H1 (cell line): ENCODE measurements around the gene KIF22. TPM values are rescaled to one million over a fixed set of nuclear protein-coding genes. Genes with fewer than 3 reads are reported as not detected.

Experiments used
- CTCF ChIA-PET: fragments of 300-600 bp; sonication (Branson Sonifier 250); formaldehyde crosslinking; loops from one replicate; lab custom pipeline; 2021; ENCODE audit not compliant: partially characterized antibody; lab: Charles Lee
- POLR2A ChIA-PET: fragments of 300-600 bp; sonication (Branson Sonifier 250); formaldehyde crosslinking; loops from one replicate; lab custom pipeline; 2021; ENCODE audit warnings: inconsistent platforms; ENCODE audit not compliant: partially characterized antibody; lab: Charles Lee
- DNase-seq, 2 experiments: peaks; one replicate each; pipeline versions ENCODE4 v3.0.0 to v3.0.0-alpha.2; 2010 to 2022; ENCODE audit warnings: low spot score in 2 of 2, low read depth in 1 of 2, mixed read lengths in 1 of 2
- FAIRE-seq: peaks from 2 replicates; lab custom pipeline; 2011; peaks lifted over from hg19 to GRCh38; lab: Jason Lieb, UNC
- H2AFZ ChIP-seq: 2 replicates; pipeline ENCODE4 v1.8.1; 2012; ENCODE audit warnings: low read length, inconsistent platforms
- H2AK5ac ChIP-seq: 2 replicates; pipeline ENCODE4 v1.6.1; 2013; ENCODE audit warnings: low read depth, low read length
- H2BK120ac ChIP-seq: replicated peaks from 2 replicates; pipeline ENCODE3; 2013; ENCODE audit warnings: low read depth, low read length, inconsistent platforms
- H2BK12ac ChIP-seq: 2 replicates; pipeline ENCODE4 v1.6.1; 2013; ENCODE audit warnings: low read depth, low read length
- H2BK15ac ChIP-seq: 2 replicates; pipeline ENCODE4 v1.6.1; 2013; ENCODE audit warnings: low read length
- H2BK20ac ChIP-seq: 2 replicates; pipeline ENCODE4 v1.6.1; 2013; ENCODE audit warnings: low read length
- H2BK5ac ChIP-seq: 2 replicates; pipeline ENCODE4 v1.6.1; 2013; ENCODE audit warnings: low read depth, low read length
- H3K14ac ChIP-seq: 2 replicates; pipeline ENCODE4 v1.6.1; 2013; ENCODE audit warnings: inconsistent platforms; ENCODE audit not compliant: insufficient read length
- H3K18ac ChIP-seq: 2 replicates; pipeline ENCODE4 v1.6.1; 2013; ENCODE audit warnings: low read length; ENCODE audit errors: extremely low read depth
- H3K23ac ChIP-seq: 2 replicates; pipeline ENCODE4 v1.6.1; 2013; ENCODE audit warnings: inconsistent platforms; ENCODE audit not compliant: insufficient read length
- H3K23me2 ChIP-seq: 2 replicates; pipeline ENCODE4 v1.6.1; 2013; ENCODE audit warnings: low read depth, low read length
- H3K27ac ChIP-seq: 2 replicates; pipeline ENCODE4 v1.6.1; 2011; ENCODE audit warnings: low read depth, low read length, inconsistent platforms
- H3K27me3 ChIP-seq, 4 experiments: replicated peaks in 1 of 4; 1 replicate in 1 of 4; 2 replicates in 3 of 4; pipeline versions ENCODE4 v1.6.1 to v1.8.1; 2011 to 2013; ENCODE audit warnings: low read length in 3 of 4, mild to moderate bottlenecking in 3 of 4, inconsistent platforms in 2 of 4, mixed read lengths in 2 of 4, moderate library complexity in 1 of 4; ENCODE audit not compliant: control insufficient read depth in 3 of 4, insufficient read depth in 3 of 4; ENCODE audit errors: extremely low read depth in 1 of 4
- H3K36me3 ChIP-seq, 4 experiments: 2 replicates each; pipeline versions ENCODE4 v1.6.1 to v1.8.1; 2011 to 2013; ENCODE audit warnings: mild to moderate bottlenecking in 4 of 4, low read length in 3 of 4, moderate library complexity in 2 of 4, control low read depth in 1 of 4, inconsistent platforms in 1 of 4; ENCODE audit not compliant: insufficient read depth in 4 of 4, control insufficient read depth in 2 of 4
- H3K4ac ChIP-seq: replicated peaks from 2 replicates; pipeline ENCODE3; 2013; ENCODE audit warnings: low read length, low read depth, mixed read lengths, inconsistent platforms; ENCODE audit not compliant: insufficient read length
- H3K4me1 ChIP-seq, 4 experiments: replicated peaks in 1 of 4; 1 replicate in 1 of 4; 2 replicates in 3 of 4; pipeline versions ENCODE4 v1.6.1 to v1.8.1; 2011 to 2013; ENCODE audit warnings: low read length in 3 of 4, inconsistent platforms in 2 of 4, mixed read lengths in 1 of 4; ENCODE audit not compliant: insufficient read depth in 4 of 4, control insufficient read depth in 3 of 4
- H3K4me2 ChIP-seq, 2 experiments: 2 replicates each; pipeline versions ENCODE4 v1.6.1 to v1.8.1; 2011 to 2013; ENCODE audit warnings: low read depth in 2 of 2, low read length in 2 of 2, control low read depth in 1 of 2, inconsistent platforms in 1 of 2, mild to moderate bottlenecking in 1 of 2; ENCODE audit not compliant: insufficient read depth in 1 of 2
- H3K4me3 ChIP-seq, 4 experiments: fragments of 200-600, 300-600 bp in 1 of 4; sonication (generic), shearing (Covaris generic), sonication (Bioruptor Twin) in 1 of 4; 2 replicates each; pipeline versions ENCODE4 v1.5.1 to v1.8.1; 2011 to 2016; ENCODE audit warnings: low read length in 4 of 4, low read depth in 3 of 4, control low read depth in 2 of 4, inconsistent platforms in 2 of 4, mild to moderate bottlenecking in 2 of 4, mixed read lengths in 1 of 4, moderate library complexity in 1 of 4; ENCODE audit not compliant: insufficient read depth in 2 of 4; ENCODE audit errors: extremely low read depth in 1 of 4
- H3K56ac ChIP-seq: replicated peaks from 2 replicates; pipeline ENCODE3; 2013; ENCODE audit warnings: low read depth, mild to moderate bottlenecking, mixed read lengths, low read length, inconsistent platforms; ENCODE audit not compliant: insufficient read length
- H3K79me1 ChIP-seq: 2 replicates; pipeline ENCODE4 v1.6.1; 2013; ENCODE audit warnings: low read depth, low read length, control low read depth
- H3K79me2 ChIP-seq, 2 experiments: 2 replicates each; pipeline versions ENCODE4 v1.6.1 to v1.8.1; 2012 to 2013; ENCODE audit warnings: low read length in 2 of 2, mild to moderate bottlenecking in 2 of 2, inconsistent platforms in 1 of 2; ENCODE audit not compliant: insufficient read depth in 2 of 2, control insufficient read depth in 1 of 2
- H3K9ac ChIP-seq, 4 experiments: replicated peaks in 1 of 4; 1 replicate in 1 of 4; 2 replicates in 3 of 4; pipeline versions ENCODE4 v1.6.1 to v1.8.1; 2011 to 2013; ENCODE audit warnings: low read depth in 3 of 4, low read length in 3 of 4, control low read depth in 2 of 4, mild to moderate bottlenecking in 2 of 4, moderate library complexity in 2 of 4, inconsistent platforms in 1 of 4; ENCODE audit errors: extremely low read depth in 1 of 4
- H3K9me3 ChIP-seq, 2 experiments: 2 replicates each; pipeline versions ENCODE4 v1.6.1 to v1.8.1; 2012 to 2013; ENCODE audit warnings: mild to moderate bottlenecking in 2 of 2, moderate library complexity in 2 of 2, control low read depth in 1 of 2, inconsistent platforms in 1 of 2, low read depth in 1 of 2, low read length in 1 of 2, mixed read lengths in 1 of 2; ENCODE audit not compliant: insufficient read depth in 2 of 2
- H4K20me1 ChIP-seq, 2 experiments: replicated peaks in 1 of 2; 2 replicates each; pipeline versions ENCODE3 to v1.8.1; 2011 to 2013; ENCODE audit warnings: inconsistent platforms in 2 of 2, low read length in 2 of 2, mild to moderate bottlenecking in 1 of 2; ENCODE audit not compliant: insufficient read depth in 2 of 2, control insufficient read depth in 1 of 2
- H4K5ac ChIP-seq: 2 replicates; pipeline ENCODE4 v1.6.1; 2013; ENCODE audit warnings: low read length, low read depth, mixed read lengths, inconsistent platforms; ENCODE audit not compliant: insufficient read length
- H4K8ac ChIP-seq: 2 replicates; pipeline ENCODE4 v1.8.0; 2013; ENCODE audit warnings: mild to moderate bottlenecking, moderate library complexity, low read length, inconsistent platforms; ENCODE audit not compliant: insufficient read depth; ENCODE audit errors: extremely low read depth
- H4K91ac ChIP-seq: replicated peaks from 2 replicates; pipeline ENCODE3; 2013; ENCODE audit warnings: low read length, mixed read lengths, inconsistent platforms; ENCODE audit not compliant: insufficient read length
- BRCA1 ChIP-seq: IDR thresholded peaks from 2 replicates; pipeline ENCODE4 v1.6.1; 2012; ENCODE audit warnings: low read depth, low read length, improper control_type of control experiment
- CHD2 ChIP-seq: IDR thresholded peaks from 2 replicates; pipeline ENCODE4 v1.6.1; 2012; ENCODE audit warnings: low read length, improper control_type of control experiment
- CREB1 ChIP-seq: IDR thresholded peaks from 2 replicates; pipeline ENCODE4 v1.6.1; 2012; ENCODE audit warnings: inconsistent platforms
- EGR1 ChIP-seq: IDR thresholded peaks from 2 replicates; pipeline ENCODE4 v1.6.1; 2011; ENCODE audit warnings: low read depth, low read length, borderline replicate concordance
- SAP30 ChIP-seq: fragments of 300-600 bp; sonication (generic); IDR thresholded peaks from 2 replicates; pipeline ENCODE4 v1.7.1; 2012; ENCODE audit warnings: low read length, moderate library complexity, mild to moderate bottlenecking, inconsistent platforms; ENCODE audit not compliant: insufficient read depth, insufficient replicate concordance
- SIN3A ChIP-seq, 2 experiments: IDR thresholded peaks in 1 of 2; conservative IDR thresholded peaks in 1 of 2; 2 replicates each; pipeline ENCODE4 v1.6.1; 2011 to 2012; ENCODE audit warnings: low read length in 2 of 2, improper control_type of control experiment in 1 of 2, low read depth in 1 of 2, mild to moderate bottlenecking in 1 of 2
- SP2 ChIP-seq: IDR thresholded peaks from 2 replicates; pipeline ENCODE4 v1.6.1; 2012; ENCODE audit warnings: mild to moderate bottlenecking, low read length, inconsistent platforms
- WGBS, 2 experiments: shearing (Covaris generic) in 1 of 2; methylation state at CpG; one replicate each; pipeline versions ENCODE4 v1.1.6 to v1.1.7; 2013 to 2015; ENCODE audit warnings: low lambda C conversion rate in 2 of 2, mixed read lengths in 2 of 2, inconsistent platforms in 1 of 2, low coverage in 1 of 2, missing lambda C conversion rate in 1 of 2; ENCODE audit not compliant: insufficient replicate concordance in 2 of 2, insufficient coverage in 1 of 2, insufficient read length in 1 of 2; ENCODE audit errors: extremely low coverage in 1 of 2, missing lambda C conversion rate in 1 of 2; 5-methylcytosine and 5-hydroxymethylcytosine counted together
- polyA plus RNA-seq, 7 experiments: library from polyadenylated mRNA; depleted of rRNA in 3 of 7; stranded (reverse) in 5 of 7; unstranded in 2 of 7; fragments of >200 nt in 5 of 7; fragments of 200-250 nt in 2 of 7; gene quantifications; 1 replicate in 5 of 7; 2 replicates in 1 of 7; 4 replicates in 1 of 7; pipeline versions ENCODE4 v1.2.1 to v1.2.3, GENCODE V29; 2011 to 2013; ENCODE audit warnings: missing spikeins in 2 of 7, mixed read lengths in 2 of 7
- total RNA-seq: library from RNA; stranded (reverse); fragmentation: NEBNext Ultra II Directional; extraction: Animal tissue kit (Norgen Biotek cat#: 25700); gene quantifications from 2 replicates; pipeline ENCODE4 v1.2.1, GENCODE V29; 2021
- TF ChIP-seq, protein P1 (sequence below): IDR thresholded peaks from 2 replicates; pipeline ENCODE4 v1.6.1; 2012; ENCODE audit warnings: inconsistent platforms
- TF ChIP-seq, protein P2 (sequence below): IDR thresholded peaks from 2 replicates; pipeline ENCODE4 v1.6.1; 2012; ENCODE audit warnings: inconsistent platforms

The KIF22 gene
- total and polyA plus RNA-seq, 2 of the 8 experiments (the other 6 are each of a cell fraction or from before 2014, with no cell fraction given), result 139 to 142 TPM

DNA sequence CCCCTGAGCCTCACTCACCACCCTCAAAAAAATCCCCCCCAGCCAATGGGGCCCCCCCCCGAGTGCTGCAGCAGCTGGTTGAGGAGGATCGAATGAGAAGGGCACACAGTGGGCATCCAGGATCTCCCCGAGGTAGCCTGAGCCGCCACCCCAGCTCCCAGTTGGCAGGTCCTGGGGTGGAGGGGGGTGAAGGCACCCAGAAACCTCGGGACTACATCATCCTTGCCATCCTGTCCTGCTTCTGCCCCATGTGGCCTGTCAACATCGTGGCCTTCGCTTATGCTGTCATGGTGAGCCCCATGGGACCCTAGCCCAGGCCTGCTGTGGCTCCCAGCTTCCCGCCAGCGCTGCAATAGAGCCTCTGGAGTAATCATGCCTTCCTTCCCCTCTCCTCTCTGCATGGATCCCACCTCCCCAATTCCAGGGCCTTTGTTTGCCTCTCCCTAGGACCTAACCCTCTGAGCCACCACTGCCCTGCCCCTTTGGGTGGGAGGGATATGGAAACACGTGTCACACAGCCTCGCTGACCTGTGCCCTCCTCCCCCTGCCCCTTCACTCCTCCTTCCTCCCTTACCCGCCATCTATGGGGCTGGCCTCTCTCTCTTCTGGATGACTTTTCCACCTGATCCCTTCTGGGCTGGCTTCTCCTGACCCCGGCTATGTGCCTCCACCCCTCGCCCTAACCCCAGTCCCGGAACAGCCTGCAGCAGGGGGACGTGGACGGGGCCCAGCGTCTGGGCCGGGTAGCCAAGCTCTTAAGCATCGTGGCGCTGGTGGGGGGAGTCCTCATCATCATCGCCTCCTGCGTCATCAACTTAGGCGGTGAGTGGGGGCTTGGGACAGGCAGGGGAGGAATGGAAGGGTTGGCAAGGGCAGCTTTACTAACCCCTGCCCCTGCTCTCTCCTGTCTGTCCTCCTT lies 23.4 kb downstream of the KIF22 start:
- Histone ChIP-seq H4K5ac (no peak overlapping the region), H3K56ac (no peak overlapping the region), H3K4ac (peak overlapping the region; percentile 92), H3K4me2 (peak overlapping the region; percentile 91 to 92), H4K8ac (no peak overlapping the region), H2AK5ac (peak overlapping the region; percentile 40; the same call in 1 of the 2 replicates), H3K23me2 (peaks cover 27% of the 10 kb centered on the region), H2BK120ac (no peak overlapping the region), H3K79me1 (no peaks in the 10 kb centered on the region; the same call in none of the 2 replicates), H2BK5ac (peak overlapping the region; percentile 89), H2BK15ac (peak overlapping the region; percentile 82), H3K4me3 (peak overlapping the region; percentile 59 to 91 (median 83)), H3K14ac (no peak overlapping the region), H3K23ac (no peak overlapping the region), H3K9ac (peak overlapping the region in 3 of 4 experiments; percentile 2 to 23 (median 18); a peak in 3 of 7 replicates), H3K27ac (0 out of 2 replicates have a peak overlapping the region, but pooled peaks have one; percentile 17), H2BK12ac (peak overlapping the region; percentile 92; the same call in 1 of the 2 replicates), H3K9me3 (no peaks in the 10 kb centered on the region), H3K27me3 (no peaks in the 10 kb centered on the region), H4K91ac (peak overlapping the region; percentile 79), H4K20me1 (peaks cover 6 to 10% of the 10 kb centered on the region in 2 experiments), H2BK20ac (no peak overlapping the region), H3K18ac (peak overlapping the region; percentile 83), H3K79me2 (peaks cover 0 to 29% of the 10 kb centered on the region in 2 experiments; a peak in 2 of 4 replicates), H3K4me1 (peaks cover 0 to 47% (median 36%) of the 10 kb centered on the region in 4 experiments; a peak in 6 of 7 replicates), H3K36me3 (peaks cover 7 to 26% (median 13%) of the 10 kb centered on the region in 4 experiments), H2AFZ (no peak overlapping the region)
- DNase-seq (no peak), FAIRE-seq (no peak)
- CTCF ChIA-PET, result interaction anchor here (0.7 to 17.5 kb wide), 8 partner anchors 24 to 241 kb away, joined by 3 to 212 read pairs (median 4); no protein-coding TSS in a partner anchor
- TF ChIP-seq CHD2 (no peak), SIN3A (conservative IDR thresholded peaks at IDR 0.05 in 1 of 2, IDR thresholded peaks at IDR 0.05 in 1 of 2; ENCODE audit: low read depth in 1 of 2, low read length in 2 of 2) (0 out of 4 replicates have a peak, but pooled peaks of 1 of the 2 experiments have one; percentile 16), BRCA1 (no peak), SAP30 (peak; percentile 18), CREB1 (no peak; the same call in 1 of the 2 replicates), SP2 (no peak), EGR1 (no peak)
- TF ChIP-seq, protein P1, sequence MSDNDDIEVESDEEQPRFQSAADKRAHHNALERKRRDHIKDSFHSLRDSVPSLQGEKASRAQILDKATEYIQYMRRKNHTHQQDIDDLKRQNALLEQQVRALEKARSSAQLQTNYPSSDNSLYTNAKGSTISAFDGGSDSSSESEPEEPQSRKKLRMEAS, result peak; percentile 84
- TF ChIP-seq, protein P2, sequence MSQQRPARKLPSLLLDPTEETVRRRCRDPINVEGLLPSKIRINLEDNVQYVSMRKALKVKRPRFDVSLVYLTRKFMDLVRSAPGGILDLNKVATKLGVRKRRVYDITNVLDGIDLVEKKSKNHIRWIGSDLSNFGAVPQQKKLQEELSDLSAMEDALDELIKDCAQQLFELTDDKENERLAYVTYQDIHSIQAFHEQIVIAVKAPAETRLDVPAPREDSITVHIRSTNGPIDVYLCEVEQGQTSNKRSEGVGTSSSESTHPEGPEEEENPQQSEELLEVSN, result peak; percentile 53
- POLR2A ChIA-PET, result interaction anchor here (0.7 to 16.6 kb wide), 12 partner anchors 11 to 218 kb away, joined by 3 to 167 read pairs (median 4); partner anchors contain the start of genes CDIPT, HIRIP3 and TLCD3B
- WGBS, 2 experiments, result 56% methylated on average over 22 of the region's 24 CpGs; no CpG with 5 or more reads in 1 of the 2 experiments
